ENCODE results near the gene RNF222.
"Not testable (repeated sequence)": the region's sequence is repeated elsewhere in the genome, so short reads cannot be mapped to it uniquely, and the experiment has no call there.

RNF222 gene

GRCh38 chr17:8377422-8377821 lies 20.2 kb downstream of the RNF222 start:
- DNase-seq, result no peak

DNA sequence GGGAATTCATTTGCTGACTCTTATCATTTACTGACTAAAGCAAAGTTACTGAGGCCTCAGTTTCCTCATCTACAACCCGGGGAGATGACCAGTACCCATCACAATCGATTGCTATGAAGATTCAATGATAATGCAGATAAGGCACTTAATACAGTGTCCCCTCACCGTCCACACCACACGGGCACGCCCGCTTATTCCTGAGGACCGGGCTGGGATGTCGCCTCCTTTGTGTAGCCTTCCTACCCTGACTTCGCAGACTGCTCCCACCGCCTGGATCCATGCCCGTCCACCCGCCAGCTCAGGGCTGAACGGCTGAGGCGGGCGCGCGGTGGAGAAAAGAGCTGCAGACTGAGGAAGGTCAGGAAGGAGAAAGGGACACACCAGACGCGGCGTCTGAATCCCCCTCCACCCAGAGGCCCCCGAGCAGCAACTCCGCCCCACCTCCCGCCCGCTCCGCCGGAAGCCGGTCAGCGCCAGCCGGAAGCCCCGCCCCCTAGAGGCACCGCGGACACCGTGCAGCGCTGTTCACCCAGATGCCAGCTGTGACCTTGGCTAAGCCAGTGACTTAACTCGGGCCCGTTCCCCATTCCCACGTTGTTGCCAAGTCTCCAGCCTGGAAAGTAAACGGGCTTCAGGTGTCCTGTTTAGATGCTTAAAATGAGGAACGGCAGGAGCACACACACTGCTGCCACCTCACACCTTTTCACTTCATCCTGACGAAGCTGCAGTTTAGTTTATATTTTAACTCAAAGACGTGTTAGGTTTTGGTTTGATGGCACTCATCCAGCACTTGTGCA lies 21.2 kb downstream of the RNF222 start, which contains the start of gene KRABD2:
Gene KRABD2 (minus strand): TSS at position 434 of the 797 bp plus-strand sequence.
- peak; percentile 69 for DNase-seq

GRCh38 chr17:8375738-8376259 lies 21.8 kb downstream of the RNF222 start:
- peak; percentile 68 for DNase-seq

DNA sequence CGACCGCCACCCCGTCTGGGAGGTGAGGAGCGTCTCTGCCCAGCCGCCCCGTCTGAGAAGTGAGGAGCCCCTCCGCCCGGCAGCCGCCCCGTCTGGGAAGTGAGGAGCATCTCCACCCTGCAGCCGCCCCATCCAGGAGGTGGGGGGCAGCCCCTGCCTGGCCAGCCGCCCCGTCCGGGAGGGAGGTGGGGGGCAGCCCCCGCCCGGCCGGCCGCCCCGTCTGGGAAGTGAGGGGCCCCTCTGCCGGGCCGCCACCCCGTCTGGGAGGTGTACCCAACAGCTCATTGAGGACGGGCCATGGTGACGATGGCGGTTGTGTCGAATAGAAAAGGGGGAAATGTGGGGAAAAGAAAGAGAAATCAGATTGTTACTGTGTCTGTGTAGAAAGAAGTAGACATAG lies 23.8 kb downstream of the RNF222 start:
- DNase-seq, result not testable (repeated sequence)

DNA sequence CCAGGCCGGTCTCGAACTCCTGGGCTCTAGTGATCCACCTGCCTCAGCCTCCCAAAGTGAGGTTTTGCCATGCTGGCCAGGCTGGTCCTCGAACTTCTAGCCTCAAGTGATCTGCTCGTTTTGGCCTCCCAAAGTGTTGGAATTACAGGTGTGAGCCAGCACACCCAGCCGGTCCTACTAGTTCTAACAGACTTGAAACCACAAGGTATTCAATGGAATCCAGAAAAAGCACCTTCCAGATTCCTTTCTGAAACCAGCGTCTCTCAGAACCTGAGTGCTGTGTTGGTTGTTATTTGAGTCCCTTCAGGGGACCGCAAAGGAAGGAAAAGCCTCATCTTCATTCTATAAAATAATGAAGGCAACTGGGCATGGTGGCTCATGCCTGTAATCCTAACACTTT lies 25.2 kb downstream of the RNF222 start:
- DNase-seq, result no peak

DNA sequence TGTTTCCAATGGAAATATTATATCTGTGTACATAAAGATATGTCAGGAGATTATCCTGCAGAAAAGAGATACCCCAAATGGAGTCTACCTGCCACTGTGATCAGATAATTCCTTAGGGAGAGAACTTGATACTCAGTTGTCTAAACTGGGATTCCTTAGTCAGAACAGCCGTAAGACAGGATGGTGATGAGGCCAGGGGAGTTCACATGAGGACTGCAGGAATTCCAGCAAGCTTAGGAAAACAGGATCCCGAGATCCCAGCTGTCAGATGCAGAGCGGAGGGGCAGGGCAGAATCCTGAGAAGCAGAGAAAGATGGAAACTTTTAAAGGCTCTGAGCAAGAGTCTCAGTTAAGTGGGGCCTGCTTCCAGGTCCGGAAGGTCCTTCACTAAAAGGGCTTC lies 25.8 kb downstream of the RNF222 start:
- DNase-seq, result no peak

DNA sequence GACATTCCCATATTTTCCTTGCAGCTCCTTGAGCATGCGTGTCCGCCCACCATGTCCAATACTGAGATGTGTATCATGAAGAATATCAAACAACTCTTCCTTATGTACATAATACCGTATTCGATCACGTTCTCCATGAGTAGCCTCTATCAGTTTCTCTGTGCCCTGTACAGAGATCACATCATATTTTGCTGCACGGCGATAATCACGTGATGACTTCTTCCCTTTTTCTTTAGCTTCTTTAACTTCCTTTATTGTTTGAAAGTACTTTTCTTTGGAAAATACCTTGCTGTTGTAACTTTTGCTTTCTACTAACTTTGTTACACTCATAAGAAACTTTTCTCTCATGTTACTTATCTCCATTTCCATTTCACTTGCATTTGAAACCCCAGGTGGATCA lies 27.7 kb downstream of the RNF222 start:
- DNase-seq, result no peak

DNA sequence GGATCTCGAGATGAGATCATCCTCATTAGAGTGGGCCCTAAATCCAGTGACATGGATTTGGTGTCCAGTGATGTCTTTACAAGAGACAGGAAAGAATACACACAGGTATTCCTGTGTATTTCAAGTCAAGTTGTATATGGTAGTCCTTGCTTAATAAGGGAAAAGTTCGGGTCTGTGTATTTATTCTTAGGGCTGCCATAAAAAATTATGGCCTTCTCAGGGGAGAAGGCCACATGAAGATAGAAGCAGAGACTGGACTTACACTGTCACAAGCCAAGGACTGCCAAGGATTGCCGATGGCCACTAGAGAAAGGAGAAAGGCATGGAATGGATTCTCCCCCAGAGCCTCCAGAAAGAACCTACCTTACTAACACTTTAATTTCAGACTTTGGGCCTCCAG lies 29.4 kb downstream of the RNF222 start:
- no peak for DNase-seq

DNA sequence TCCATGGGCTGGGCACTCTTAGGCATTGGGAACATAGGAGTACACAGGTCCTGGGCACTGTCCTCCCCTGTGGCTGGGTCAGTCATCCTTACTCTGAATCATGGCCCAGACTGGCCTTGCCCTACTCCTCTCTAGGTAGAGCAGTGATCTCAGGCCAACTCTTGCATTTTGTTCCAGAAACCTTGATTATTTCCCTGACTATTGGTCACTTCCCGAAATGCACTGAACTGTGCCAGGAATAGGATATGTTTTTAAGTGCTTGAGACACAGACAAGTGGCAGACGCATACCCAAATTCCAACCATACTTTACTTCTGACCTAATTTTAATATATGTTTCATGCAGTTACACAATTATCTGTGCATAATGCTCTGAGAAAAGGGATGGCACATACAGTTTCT lies 31.4 kb downstream of the RNF222 start:
- DNase-seq, result peak; percentile 37

- DNase-seq, result no peak
These were observed 32.5 kb downstream of the RNF222 start for GRCh38 chr17:8365143-8365542.

DNA sequence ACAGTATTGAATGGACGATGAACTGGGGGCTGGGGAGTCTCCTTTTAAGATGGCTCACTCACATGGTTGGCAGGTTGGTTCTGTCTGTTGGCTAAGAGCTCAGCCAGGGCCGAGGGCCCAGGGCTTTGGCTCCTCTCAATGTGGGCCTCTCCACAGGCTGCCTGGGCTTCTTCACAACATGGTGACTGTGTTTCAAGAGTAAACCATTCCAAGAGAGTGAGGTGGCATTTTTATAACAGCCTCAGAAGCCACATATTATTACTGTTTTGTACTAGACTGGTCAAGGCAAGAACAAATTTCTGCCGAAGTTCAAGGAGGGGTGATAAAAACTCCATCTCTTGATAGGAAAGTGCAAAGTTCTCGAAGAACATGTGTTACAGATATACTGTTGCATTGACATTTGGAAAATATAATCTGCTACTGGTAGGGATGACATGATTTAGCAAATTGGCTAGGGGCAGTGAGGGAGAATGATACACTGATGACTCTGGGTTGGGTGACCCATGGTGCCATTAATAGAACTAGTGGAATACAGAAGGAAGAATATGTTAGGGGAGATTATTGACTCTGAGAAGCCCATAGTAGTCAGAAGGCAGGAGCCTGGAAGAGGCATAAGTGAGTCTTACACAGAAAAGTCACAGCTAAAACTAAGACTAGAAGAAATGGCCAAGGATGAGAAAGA lies 34.8 kb downstream of the RNF222 start:
- DNase-seq, result no peak

GRCh38 chr17:8360751-8361150 lies 36.9 kb downstream of the RNF222 start:
- DNase-seq, result no peak

DNA sequence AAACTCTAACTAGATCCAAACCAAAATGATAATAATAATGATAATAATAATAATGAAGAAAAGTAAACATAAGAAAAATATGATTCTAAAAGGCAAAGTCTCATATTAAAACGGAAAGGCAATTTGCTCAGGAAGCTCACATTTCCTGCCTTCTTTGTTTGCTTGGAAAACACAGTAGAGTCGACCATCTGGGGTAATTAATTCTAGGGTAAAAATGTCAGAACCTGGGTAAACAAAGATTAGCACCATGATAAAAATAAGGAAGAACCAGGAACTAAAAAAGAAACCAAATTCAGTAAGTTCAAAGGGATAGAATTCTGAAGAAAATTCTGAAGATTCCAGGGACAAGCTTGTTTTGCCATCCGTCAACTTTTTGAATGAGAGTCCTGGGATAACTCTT lies 37.4 kb downstream of the RNF222 start:
- DNase-seq, result no peak

- peak; percentile 26 for DNase-seq
These were observed 37.9 kb downstream of the RNF222 start for GRCh38 chr17:8359769-8360168.

DNA sequence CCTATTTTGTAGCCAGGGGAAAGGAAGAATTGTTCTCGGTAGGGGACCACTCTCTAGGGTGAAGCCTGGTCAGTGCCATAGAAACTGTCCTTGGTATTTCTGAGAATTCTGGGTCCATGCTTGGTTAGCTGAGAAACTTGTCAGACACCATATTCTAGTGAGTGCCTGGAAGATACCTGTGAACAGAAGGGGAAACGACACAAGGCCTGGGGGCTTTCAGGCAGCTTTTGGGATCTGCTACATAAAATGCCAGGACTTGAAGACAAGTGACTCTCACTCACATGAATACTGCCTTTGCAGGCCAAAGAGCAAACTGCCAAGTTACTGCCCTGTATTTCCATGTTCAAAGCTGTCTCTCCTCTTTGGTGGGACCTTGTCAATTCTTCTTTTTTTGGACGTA lies 39.7 kb downstream of the RNF222 start:
- DNase-seq, result no peak

GRCh38 chr17:8354236-8354635 lies 43.4 kb downstream of the RNF222 start:
- DNase-seq, result no peak

DNA sequence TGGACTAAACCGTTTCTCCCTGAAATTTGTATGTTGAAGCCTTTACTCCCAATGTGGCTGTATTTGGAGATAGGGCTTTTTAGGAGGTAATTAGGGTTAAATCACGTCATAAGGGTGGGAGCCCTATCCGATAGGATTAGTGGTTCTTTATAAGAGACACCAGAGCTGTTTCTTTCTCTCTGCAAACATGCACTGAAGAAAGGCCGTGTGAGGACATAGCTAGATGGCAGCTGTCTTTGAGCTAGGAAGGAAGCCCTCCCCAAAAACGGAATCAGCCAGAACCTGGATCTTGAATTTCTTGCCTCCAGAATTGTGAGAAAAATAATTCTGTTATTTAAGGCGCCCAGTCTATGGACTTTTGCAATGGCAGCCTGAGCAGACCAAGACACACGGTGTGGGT lies 43.9 kb downstream of the RNF222 start:
- DNase-seq, result no peak

GRCh38 chr17:8350339-8350738 lies 47.3 kb downstream of the RNF222 start:
- DNase-seq, result no peak

DNA sequence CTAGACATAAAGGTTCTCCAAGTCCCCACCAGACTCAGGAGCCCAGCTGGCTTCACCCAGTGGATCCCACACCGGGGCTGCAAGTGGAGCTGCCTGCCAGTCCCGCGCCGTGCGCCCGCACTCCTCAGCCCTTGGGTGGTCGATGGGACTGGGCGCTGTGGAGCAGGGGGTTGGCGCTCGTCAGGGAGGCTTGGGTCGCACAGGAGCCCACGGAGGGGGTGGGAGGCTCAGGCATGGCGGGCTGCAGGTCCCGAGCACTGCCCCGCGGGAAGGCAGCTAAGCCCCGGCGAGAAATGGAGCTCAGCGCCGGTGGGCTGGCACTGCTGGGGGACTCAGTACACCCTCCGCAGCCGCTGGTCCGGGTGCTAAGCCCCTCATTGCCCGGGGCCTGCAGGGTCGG lies 50.6 kb downstream of the RNF222 start:
- not testable (repeated sequence) for DNase-seq

- DNase-seq, result no peak
These were observed 51.5 kb downstream of the RNF222 start for GRCh38 chr17:8345951-8346665.

DNA sequence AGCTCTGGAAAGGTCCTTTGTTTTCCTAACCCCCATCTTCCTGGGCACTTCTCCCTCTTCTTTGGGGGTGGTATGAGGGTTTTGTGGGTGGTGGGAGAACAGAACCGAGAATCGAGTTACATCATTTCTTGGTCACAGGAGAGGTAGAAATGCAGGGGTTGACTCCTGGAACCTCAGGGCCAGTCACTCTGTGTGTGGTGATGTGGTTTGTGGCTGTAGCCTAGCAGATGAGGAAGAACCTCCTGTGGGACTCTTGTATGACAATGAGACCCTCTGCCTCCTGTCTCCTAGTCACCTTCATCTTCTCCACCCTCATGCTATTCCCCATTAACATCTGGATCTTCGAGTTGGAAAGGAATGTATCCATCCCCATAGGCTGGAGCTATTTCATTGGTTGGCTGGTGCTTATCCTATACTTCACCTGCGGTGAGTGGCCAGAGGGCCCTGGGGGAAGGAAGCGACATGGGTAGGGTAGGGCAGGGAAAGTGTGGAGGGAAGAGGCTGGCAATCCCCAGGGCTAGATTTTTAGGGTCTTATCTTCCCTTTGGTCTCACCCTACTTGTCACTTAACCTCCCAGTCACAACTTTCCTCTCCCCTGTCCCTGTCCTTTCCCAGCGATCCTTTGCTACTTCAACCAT lies 52.5 kb downstream of the RNF222 start:
- no peak for DNase-seq

DNA sequence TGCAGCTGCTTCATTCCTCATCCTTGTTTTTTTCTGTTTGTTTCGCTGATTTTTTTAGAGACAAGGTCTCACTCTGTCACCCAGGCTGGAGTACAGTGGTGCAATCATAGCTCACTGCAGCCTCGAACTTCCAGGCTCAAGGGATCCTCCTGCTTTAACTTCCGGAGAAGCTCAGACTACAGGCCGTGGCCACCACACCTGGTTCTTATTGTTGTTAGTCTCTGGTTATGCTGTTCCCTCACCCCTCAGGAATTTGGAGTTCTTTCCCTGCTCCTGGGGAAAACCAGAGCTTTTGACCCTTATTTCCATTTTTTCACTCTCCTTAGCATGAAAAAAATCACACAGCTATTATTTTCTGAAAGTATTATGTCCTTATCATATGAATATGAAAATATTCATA lies 56.2 kb downstream of the RNF222 start:
- DNase-seq, result no peak
